HepG2 (cell line): ENCODE results near the gene FGD6. TPM values are rescaled to one million over a fixed set of nuclear protein-coding genes. Genes with fewer than 3 reads are reported as not detected.

Experiments
- AHDC1 ChIP-seq: sonication (generic); formaldehyde crosslinking; IDR thresholded peaks from 2 replicates; pipeline ENCODE4 v1.5.1; 2020; ENCODE audit warnings: mild to moderate bottlenecking, missing genetic modification reagents, borderline replicate concordance
- FOXP1 ChIP-seq, 2 experiments: fragments of 450-650 bp in 1 of 2; IDR thresholded peaks; 2 replicates each; pipeline ENCODE4 v1.6.1; 2017 to 2018; ENCODE audit warnings: antibody characterized with exemption in 1 of 2
- KLF11 ChIP-seq: IDR thresholded peaks from 2 replicates; pipeline ENCODE4 v1.6.1; 2016; ENCODE audit warnings: missing compliant biosample characterization
- MED1 ChIP-seq: sonication (generic); formaldehyde crosslinking; IDR thresholded peaks from 2 replicates; pipeline ENCODE4 v1.4.0; 2020; ENCODE audit warnings: missing genetic modification reagents
- polyA plus RNA-seq, 8 experiments: library from polyadenylated mRNA; depleted of rRNA in 3 of 8; stranded (reverse) in 7 of 8; unstranded in 1 of 8; fragments of >200 nt; fragmentation: Illumina TruSeq in 4 of 8; extraction: Trizol in 4 of 8; gene quantifications; 2 replicates each; pipeline versions ENCODE4 v1.2.1 to v1.2.3, GENCODE V29; 2011 to 2016; ENCODE audit warnings: low read depth in 4 of 8, missing spikeins in 1 of 8, mixed read lengths in 1 of 8; ENCODE audit not compliant: insufficient read depth in 1 of 8
- total RNA-seq, 5 experiments: library from RNA; depleted of rRNA; stranded (reverse); fragments of >200 nt; fragmentation: Illumina TruSeq; extraction: Trizol; gene quantifications; 2 replicates each; pipeline ENCODE4 v1.2.3, GENCODE V29; 2016; ENCODE audit warnings: low read depth in 1 of 5

FGD6 gene
- total and polyA plus RNA-seq, 2 of the 13 experiments (the other 11 are each of a cell fraction or from before 2014, with no cell fraction given), result 2.2 to 4.3 TPM

- TF ChIP-seq FOXP1 (IDR thresholded peaks at IDR 0.05) (no peak), FOXP1 (CRISPR knock-in tag; IDR thresholded peaks at IDR 0.05) (no peak), AHDC1 (CRISPR knock-in tag) (0 out of 2 replicates have a peak, but pooled peaks have one; percentile 5), MED1 (CRISPR knock-in tag) (peak; percentile 29; the same call in 1 of the 2 replicates), KLF11 (CRISPR knock-in tag) (no peak)
These were observed 143.4 kb downstream of the FGD6 start (continued) for GRCh38 chr12:95073698-95074520.
